Nephron progenitor cell (in vitro differentiated cells): ENCODE data around the gene GPATCH11.

Experiments
- DNase-seq: peaks from one replicate; pipeline ENCODE4 v3.0.0; 2021
- H3K27ac Mint-ChIP-seq: 2 replicates; pipeline ENCODE4 v1.8.0; 2021; ENCODE audit warnings: mild to moderate bottlenecking, moderate library complexity, mixed read lengths
- H3K27me3 Mint-ChIP-seq: 2 replicates; pipeline ENCODE4 v1.8.0; 2021; ENCODE audit warnings: mild to moderate bottlenecking, low read depth, mixed read lengths; ENCODE audit not compliant: poor library complexity
- H3K36me3 Mint-ChIP-seq: 2 replicates; pipeline ENCODE4 v1.8.0; 2021; ENCODE audit warnings: low read depth, mixed read lengths
- H3K4me1 Mint-ChIP-seq: 2 replicates; pipeline ENCODE4 v1.8.0; 2021; ENCODE audit warnings: mixed read lengths
- H3K4me3 Mint-ChIP-seq: 2 replicates; pipeline ENCODE4 v1.8.0; 2021; ENCODE audit warnings: mild to moderate bottlenecking, moderate library complexity, mixed read lengths
- H3K9me3 Mint-ChIP-seq: 2 replicates; pipeline ENCODE4 v1.8.0; 2021; ENCODE audit warnings: mild to moderate bottlenecking, moderate library complexity, mixed read lengths
- TF ChIP-seq, protein P1 (sequence below): fragments of 200-600 bp; sonication (generic); IDR thresholded peaks from 2 replicates; pipeline ENCODE4 v1.5.0; 2021; ENCODE audit warnings: antibody characterized with exemption

Gene GPATCH11

GRCh38 chr2:37080689-37081088 is 3.6 kb upstream of the GPATCH11 start:
- no peak for DNase-seq
- Mint-ChIP-seq H3K27ac (no peak overlapping the region), H3K4me3 (no peak overlapping the region), H3K9me3 (no peaks in the 10 kb centered on the region), H3K4me1 (peaks cover 5% of the 10 kb centered on the region), H3K36me3 (peaks cover 27% of the 10 kb centered on the region), H3K27me3 (no peaks in the 10 kb centered on the region)
- TF ChIP-seq, protein P1, sequence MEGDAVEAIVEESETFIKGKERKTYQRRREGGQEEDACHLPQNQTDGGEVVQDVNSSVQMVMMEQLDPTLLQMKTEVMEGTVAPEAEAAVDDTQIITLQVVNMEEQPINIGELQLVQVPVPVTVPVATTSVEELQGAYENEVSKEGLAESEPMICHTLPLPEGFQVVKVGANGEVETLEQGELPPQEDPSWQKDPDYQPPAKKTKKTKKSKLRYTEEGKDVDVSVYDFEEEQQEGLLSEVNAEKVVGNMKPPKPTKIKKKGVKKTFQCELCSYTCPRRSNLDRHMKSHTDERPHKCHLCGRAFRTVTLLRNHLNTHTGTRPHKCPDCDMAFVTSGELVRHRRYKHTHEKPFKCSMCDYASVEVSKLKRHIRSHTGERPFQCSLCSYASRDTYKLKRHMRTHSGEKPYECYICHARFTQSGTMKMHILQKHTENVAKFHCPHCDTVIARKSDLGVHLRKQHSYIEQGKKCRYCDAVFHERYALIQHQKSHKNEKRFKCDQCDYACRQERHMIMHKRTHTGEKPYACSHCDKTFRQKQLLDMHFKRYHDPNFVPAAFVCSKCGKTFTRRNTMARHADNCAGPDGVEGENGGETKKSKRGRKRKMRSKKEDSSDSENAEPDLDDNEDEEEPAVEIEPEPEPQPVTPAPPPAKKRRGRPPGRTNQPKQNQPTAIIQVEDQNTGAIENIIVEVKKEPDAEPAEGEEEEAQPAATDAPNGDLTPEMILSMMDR: no peak

DNA sequence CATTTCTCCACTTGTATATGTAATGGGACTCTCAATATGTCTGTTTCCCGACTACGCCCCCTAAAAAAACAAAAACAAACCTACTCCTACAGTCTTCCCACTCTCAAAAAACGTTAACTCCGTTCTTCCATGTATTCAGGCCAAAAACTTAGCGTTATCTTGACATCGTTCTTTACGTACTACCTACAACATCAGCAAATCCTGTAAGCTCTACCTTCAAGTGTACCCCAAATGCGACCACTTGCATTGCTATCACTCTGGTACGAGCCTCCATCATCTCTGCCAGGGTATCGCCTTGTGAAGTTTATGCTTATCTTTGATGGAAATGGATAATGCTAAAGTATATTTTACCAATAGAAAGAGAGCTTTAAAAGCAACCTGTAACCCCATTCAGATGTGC is 479 bp downstream of the GPATCH11 start:
- Mint-ChIP-seq H3K4me1 (no peaks in the 10 kb centered on the region), H3K27ac (no peak overlapping the region), H3K36me3 (peaks cover 18% of the 10 kb centered on the region), H3K27me3 (no peaks in the 10 kb centered on the region), H3K4me3 (no peak overlapping the region), H3K9me3 (no peaks in the 10 kb centered on the region)
- no peak for DNase-seq
- TF ChIP-seq, protein P1: no peak

- no peak overlapping the region for H3K4me3 Mint-ChIP-seq
- H3K9me3 Mint-ChIP-seq: no peaks in the 10 kb centered on the region
- no peak for DNase-seq
- no peaks in the 10 kb centered on the region for H3K4me1 Mint-ChIP-seq
- no peaks in the 10 kb centered on the region for H3K27me3 Mint-ChIP-seq
- TF ChIP-seq, protein P1: no peak
- H3K27ac Mint-ChIP-seq: no peak overlapping the region
- peaks cover 14% of the 10 kb centered on the region for H3K36me3 Mint-ChIP-seq
Measured at GRCh38 chr2:37085731-37086147, 1.4 kb downstream of the GPATCH11 start.

- Mint-ChIP-seq H3K9me3 (no peaks in the 10 kb centered on the region), H3K27ac (no peak overlapping the region), H3K4me3 (no peak overlapping the region), H3K36me3 (peaks cover 23% of the 10 kb centered on the region), H3K4me1 (no peaks in the 10 kb centered on the region), H3K27me3 (no peaks in the 10 kb centered on the region)
- DNase-seq: no peak
- TF ChIP-seq, protein P1: no peak
Measured at GRCh38 chr2:37090019-37090477, 5.7 kb downstream of the GPATCH11 start.

- no peaks in the 10 kb centered on the region for H3K9me3 Mint-ChIP-seq
- DNase-seq: no peak
- TF ChIP-seq, protein P1: no peak
- H3K4me1 Mint-ChIP-seq: no peaks in the 10 kb centered on the region
- peaks cover 30% of the 10 kb centered on the region for H3K36me3 Mint-ChIP-seq
- no peak overlapping the region for H3K4me3 Mint-ChIP-seq
- no peak overlapping the region for H3K27ac Mint-ChIP-seq
- H3K27me3 Mint-ChIP-seq: no peaks in the 10 kb centered on the region
Measured at GRCh38 chr2:37091873-37092272, 7.6 kb downstream of the GPATCH11 start.

GRCh38 chr2:37096568-37096967 is 12.2 kb downstream of the GPATCH11 start:
- Mint-ChIP-seq H3K27ac (no peak overlapping the region), H3K27me3 (no peaks in the 10 kb centered on the region), H3K9me3 (no peaks in the 10 kb centered on the region), H3K36me3 (peaks cover 24% of the 10 kb centered on the region), H3K4me3 (no peak overlapping the region), H3K4me1 (no peaks in the 10 kb centered on the region)
- DNase-seq: no peak
- TF ChIP-seq, protein P1: no peak
